Uterus (tissue), 2 donors: ENCODE results near the gene PDE4B.

Experiments
- CTCF ChIP-seq, 4 experiments: fragments of 200-600 bp in 2 of 4; fragments of 450-650 bp in 2 of 4; sonication (generic) in 2 of 4; IDR thresholded peaks; one replicate each; pipeline ENCODE4 v1.5.1; 2016 to 2019; ENCODE audit warnings: antibody characterized with exemption in 4 of 4, mild to moderate bottlenecking in 2 of 4, moderate library complexity in 1 of 4
- POLR2A ChIP-seq, 2 donors: fragments of 450-650 bp; IDR thresholded peaks; one replicate each; pipeline ENCODE4 v1.6.1; 2016; ENCODE audit warnings: antibody characterized with exemption in 2 of 2, mild to moderate bottlenecking in 1 of 2, moderate library complexity in 1 of 2

- no peak for TF ChIP-seq CTCF (IDR thresholded peaks at IDR 0.05)
- no peak for TF ChIP-seq POLR2A (IDR thresholded peaks at IDR 0.05)
Measured at GRCh38 chr1:66393586-66394287, 601.0 kb downstream of the PDE4B start.
